Bronchial epithelial cell (primary cell): ENCODE data around the gene MYOF. TPM values are rescaled to one million over a fixed set of nuclear protein-coding genes. Genes with fewer than 3 reads are reported as not detected.
A peak's percentile ranks its signal among the peaks of the same experiment; 100 is the strongest.
"Not testable (repeated sequence)": the region's sequence is repeated elsewhere in the genome, so short reads cannot be mapped to it uniquely, and the experiment has no call there.

Source experiments
- DNase-seq: peaks from one replicate; pipeline ENCODE4 v3.0.0-alpha.2; 2010; ENCODE audit warnings: low read depth
- FAIRE-seq: peaks from 2 replicates; lab custom pipeline; 2011; peaks lifted over from hg19 to GRCh38; lab: Jason Lieb, UNC
- H3K27me3 ChIP-seq: 2 replicates; pipeline ENCODE4 v1.5.1; 2011; ENCODE audit warnings: low read length; ENCODE audit not compliant: control insufficient read depth, insufficient read depth
- H3K36me3 ChIP-seq: 2 replicates; pipeline ENCODE4 v1.5.1; 2011; ENCODE audit warnings: low read length; ENCODE audit not compliant: control insufficient read depth, insufficient read depth
- H3K4me3 ChIP-seq: 2 replicates; pipeline ENCODE4 v1.5.1; 2011; ENCODE audit warnings: mild to moderate bottlenecking, low read depth, low read length, control low read depth
- total RNA-seq: library from RNA; depleted of rRNA; stranded (reverse); fragments of >200 nt; gene quantifications from 2 replicates; pipeline ENCODE4 v1.2.1, GENCODE V29; 2014
- TF ChIP-seq, protein P1 (sequence below): IDR thresholded peaks from 2 replicates; pipeline ENCODE4 v1.5.1; 2011; ENCODE audit warnings: mild to moderate bottlenecking, moderate library complexity, low read length, control low read depth, inconsistent platforms; ENCODE audit not compliant: insufficient read depth, severe bottlenecking

Gene MYOF
- total RNA-seq, 1 donor from 2014 or later, result 133 TPM

- no peak for FAIRE-seq
- DNase-seq, result peak; percentile 75
- TF ChIP-seq, protein P1, sequence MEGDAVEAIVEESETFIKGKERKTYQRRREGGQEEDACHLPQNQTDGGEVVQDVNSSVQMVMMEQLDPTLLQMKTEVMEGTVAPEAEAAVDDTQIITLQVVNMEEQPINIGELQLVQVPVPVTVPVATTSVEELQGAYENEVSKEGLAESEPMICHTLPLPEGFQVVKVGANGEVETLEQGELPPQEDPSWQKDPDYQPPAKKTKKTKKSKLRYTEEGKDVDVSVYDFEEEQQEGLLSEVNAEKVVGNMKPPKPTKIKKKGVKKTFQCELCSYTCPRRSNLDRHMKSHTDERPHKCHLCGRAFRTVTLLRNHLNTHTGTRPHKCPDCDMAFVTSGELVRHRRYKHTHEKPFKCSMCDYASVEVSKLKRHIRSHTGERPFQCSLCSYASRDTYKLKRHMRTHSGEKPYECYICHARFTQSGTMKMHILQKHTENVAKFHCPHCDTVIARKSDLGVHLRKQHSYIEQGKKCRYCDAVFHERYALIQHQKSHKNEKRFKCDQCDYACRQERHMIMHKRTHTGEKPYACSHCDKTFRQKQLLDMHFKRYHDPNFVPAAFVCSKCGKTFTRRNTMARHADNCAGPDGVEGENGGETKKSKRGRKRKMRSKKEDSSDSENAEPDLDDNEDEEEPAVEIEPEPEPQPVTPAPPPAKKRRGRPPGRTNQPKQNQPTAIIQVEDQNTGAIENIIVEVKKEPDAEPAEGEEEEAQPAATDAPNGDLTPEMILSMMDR, result peak; percentile 79
- no peaks in the 10 kb centered on the region for H3K27me3 ChIP-seq
- H3K4me3 ChIP-seq, result no peak overlapping the region
- H3K36me3 ChIP-seq, result no peaks in the 10 kb centered on the region
Observed at GRCh38 chr10:93288679-93289634, 193.2 kb downstream of the MYOF start.

GRCh38 chr10:93287775-93288174 is 194.4 kb downstream of the MYOF start:
- DNase-seq, result no peak
- TF ChIP-seq, protein P1, result no peak
- Histone ChIP-seq H3K4me3 (no peak overlapping the region), H3K36me3 (no peaks in the 10 kb centered on the region), H3K27me3 (no peaks in the 10 kb centered on the region)
- no peak for FAIRE-seq

DNA sequence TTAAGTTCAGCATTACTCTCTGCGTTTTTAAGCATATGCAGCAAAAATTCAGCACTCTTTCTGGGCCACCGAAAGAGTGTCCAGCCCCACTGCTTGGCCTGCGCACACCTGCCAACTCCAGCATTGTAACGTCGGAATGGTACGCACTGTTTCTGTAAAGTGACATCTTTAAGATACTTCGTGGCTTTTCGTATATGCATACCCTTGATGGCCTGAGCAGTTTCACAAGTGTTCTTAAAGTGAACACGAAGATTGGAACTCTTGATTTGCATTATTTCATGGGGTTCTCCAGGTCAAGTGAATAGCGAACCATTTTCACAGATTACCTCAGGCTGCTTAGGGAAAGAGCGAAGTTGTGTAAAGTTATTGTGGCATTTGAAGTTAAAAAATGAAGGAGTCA is 197.9 kb downstream of the MYOF start:
- not testable (repeated sequence) for H3K27me3 ChIP-seq, DNase-seq, FAIRE-seq, H3K4me3 ChIP-seq, H3K36me3 ChIP-seq

GRCh38 chr10:93281367-93281720 is 200.8 kb downstream of the MYOF start:
- TF ChIP-seq, protein P1, result no peak
- H3K4me3 ChIP-seq, result no peak overlapping the region
- DNase-seq (no peak), FAIRE-seq (no peak)
- H3K27me3 ChIP-seq, result no peaks in the 10 kb centered on the region
- no peaks in the 10 kb centered on the region for H3K36me3 ChIP-seq

- Histone ChIP-seq H3K27me3 (no peaks in the 10 kb centered on the region), H3K4me3 (no peak overlapping the region), H3K36me3 (no peaks in the 10 kb centered on the region)
- DNase-seq (no peak), FAIRE-seq (no peak)
- TF ChIP-seq, protein P1, result no peak
Observed at GRCh38 chr10:93280699-93281366, 201.3 kb downstream of the MYOF start.

DNA sequence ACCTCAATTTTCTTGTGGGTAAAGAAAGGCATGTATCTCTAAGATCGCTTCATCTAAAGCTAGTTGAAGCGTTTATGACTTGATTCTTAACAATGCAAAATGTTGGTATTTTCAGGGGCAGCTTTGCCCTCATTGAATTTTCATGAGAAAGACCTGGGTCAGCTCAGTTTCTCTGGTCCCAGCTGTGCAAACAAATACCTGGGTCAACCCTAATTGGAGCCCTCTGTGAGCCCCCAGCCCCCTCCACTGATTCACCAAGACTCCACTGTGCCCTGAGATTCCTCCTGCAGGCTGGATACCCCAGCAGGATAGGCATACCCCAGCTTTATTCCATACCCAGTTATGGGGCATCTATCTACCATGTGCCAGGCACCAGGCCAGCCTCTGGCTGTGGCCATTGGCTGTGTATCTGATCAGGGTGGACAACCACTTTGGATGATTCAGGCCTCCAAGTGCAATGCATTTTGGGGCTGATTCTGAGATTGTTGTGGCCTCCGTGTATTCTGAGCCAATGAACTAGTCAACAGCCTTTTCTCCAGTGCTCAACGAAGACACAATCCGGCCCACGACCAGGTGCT is 201.9 kb downstream of the MYOF start:
- no peaks in the 10 kb centered on the region for H3K36me3 ChIP-seq
- no peak for DNase-seq
- no peak for FAIRE-seq
- H3K4me3 ChIP-seq, result no peak overlapping the region
- TF ChIP-seq, protein P1, result no peak
- H3K27me3 ChIP-seq, result no peaks in the 10 kb centered on the region
